ENCODE results near the gene RBBP8NL.

DNA sequence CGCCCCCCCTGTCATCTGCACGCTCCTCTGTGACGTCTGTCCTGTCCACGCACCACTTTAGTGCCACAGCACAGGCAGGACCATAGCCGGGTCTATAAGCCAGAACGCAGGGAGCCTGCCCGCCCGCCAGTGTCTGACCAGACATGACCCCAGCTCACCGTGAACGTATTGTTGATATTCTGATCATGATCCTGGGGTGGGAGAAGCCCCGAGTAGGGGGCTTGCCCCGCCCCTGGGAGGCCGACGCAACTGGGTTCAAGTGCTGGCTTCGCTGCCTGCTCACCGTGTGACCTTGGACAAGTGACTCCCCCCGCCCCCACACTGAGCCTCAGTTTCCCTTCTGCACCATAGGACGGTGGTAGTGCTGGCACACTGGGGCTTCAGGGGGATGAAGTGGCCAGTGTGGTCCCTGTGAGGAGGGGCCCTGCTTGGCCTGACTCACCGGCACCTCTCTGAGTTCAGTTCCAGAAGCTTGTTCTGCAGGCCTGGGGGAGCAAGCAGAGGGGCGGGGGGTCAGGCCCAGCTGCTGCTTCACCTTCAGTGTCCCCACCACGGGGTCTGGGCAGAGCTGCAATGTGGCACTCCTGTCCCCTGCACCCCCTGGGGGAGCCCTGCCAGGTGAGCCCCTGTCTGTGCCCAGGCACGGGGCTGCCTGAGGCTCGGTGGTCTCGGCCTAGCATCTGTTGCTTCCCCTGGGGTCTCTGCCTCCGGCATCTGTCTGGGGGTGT is 9.2 kb downstream of the RBBP8NL start:
- TF ChIP-seq, protein P1, sequence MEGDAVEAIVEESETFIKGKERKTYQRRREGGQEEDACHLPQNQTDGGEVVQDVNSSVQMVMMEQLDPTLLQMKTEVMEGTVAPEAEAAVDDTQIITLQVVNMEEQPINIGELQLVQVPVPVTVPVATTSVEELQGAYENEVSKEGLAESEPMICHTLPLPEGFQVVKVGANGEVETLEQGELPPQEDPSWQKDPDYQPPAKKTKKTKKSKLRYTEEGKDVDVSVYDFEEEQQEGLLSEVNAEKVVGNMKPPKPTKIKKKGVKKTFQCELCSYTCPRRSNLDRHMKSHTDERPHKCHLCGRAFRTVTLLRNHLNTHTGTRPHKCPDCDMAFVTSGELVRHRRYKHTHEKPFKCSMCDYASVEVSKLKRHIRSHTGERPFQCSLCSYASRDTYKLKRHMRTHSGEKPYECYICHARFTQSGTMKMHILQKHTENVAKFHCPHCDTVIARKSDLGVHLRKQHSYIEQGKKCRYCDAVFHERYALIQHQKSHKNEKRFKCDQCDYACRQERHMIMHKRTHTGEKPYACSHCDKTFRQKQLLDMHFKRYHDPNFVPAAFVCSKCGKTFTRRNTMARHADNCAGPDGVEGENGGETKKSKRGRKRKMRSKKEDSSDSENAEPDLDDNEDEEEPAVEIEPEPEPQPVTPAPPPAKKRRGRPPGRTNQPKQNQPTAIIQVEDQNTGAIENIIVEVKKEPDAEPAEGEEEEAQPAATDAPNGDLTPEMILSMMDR (conservative IDR thresholded peaks at IDR 0.05; ENCODE audit: low read length) = no peak
- no peak for TF ChIP-seq EZH2phosphoT487 (IDR thresholded peaks at IDR 0.05; ENCODE audit: borderline replicate concordance)
